ENCODE data around the gene LRRN2.

DNA sequence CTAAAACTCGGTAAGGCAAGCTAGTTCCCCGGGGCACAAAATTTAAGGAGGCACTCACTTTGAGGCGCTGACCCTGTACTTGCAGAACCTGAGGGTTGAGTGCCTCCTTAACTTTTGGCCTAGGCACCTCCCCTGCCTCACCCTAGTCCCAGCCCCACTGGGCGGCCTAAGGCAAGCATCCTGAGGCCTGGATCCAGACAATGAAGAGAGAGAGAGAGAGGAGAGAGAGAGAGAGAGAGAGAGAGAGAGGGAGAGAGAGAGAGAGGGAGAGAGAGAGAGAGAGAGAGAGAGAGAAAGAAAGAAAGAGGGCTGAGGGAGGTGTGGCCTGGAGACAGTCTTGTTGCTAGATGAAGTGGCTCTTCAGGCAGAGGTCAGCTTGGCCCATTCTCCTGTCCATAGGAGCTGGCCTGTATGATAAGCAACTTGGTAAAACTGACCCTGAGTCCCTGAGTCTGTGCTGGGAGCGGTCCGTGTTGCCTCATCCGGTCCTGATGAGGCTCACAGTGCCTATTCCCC, 7.4 kb upstream of the LRRN2 start:
- TF ChIP-seq EZH2 (IDR thresholded peaks at IDR 0.05; ENCODE audit: borderline replicate concordance) (no peak), EZH2phosphoT487 (IDR thresholded peaks at IDR 0.05; ENCODE audit: low read depth, severe bottlenecking, unreplicated experiment) (no peak)
- TF ChIP-seq, protein P1, sequence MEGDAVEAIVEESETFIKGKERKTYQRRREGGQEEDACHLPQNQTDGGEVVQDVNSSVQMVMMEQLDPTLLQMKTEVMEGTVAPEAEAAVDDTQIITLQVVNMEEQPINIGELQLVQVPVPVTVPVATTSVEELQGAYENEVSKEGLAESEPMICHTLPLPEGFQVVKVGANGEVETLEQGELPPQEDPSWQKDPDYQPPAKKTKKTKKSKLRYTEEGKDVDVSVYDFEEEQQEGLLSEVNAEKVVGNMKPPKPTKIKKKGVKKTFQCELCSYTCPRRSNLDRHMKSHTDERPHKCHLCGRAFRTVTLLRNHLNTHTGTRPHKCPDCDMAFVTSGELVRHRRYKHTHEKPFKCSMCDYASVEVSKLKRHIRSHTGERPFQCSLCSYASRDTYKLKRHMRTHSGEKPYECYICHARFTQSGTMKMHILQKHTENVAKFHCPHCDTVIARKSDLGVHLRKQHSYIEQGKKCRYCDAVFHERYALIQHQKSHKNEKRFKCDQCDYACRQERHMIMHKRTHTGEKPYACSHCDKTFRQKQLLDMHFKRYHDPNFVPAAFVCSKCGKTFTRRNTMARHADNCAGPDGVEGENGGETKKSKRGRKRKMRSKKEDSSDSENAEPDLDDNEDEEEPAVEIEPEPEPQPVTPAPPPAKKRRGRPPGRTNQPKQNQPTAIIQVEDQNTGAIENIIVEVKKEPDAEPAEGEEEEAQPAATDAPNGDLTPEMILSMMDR (IDR thresholded peaks at IDR 0.05; ENCODE audit: poor library complexity), result no peak
